SK-N-MC (cell line): ENCODE measurements around the gene TMEM186.

Experiments used
- EZH2 ChIP-seq: fragments of 200-600 bp; sonication (generic); IDR thresholded peaks from one replicate; pipeline ENCODE4 v1.6.1; 2017; ENCODE audit warnings: antibody characterized with exemption
- FOXP2 ChIP-seq: optimal IDR thresholded peaks from 2 replicates; pipeline ENCODE3; 2011; ENCODE audit warnings: mild to moderate bottlenecking, moderate library complexity; ENCODE audit not compliant: insufficient read depth; ENCODE audit errors: extremely low read length, control extremely low read depth
- POLR2AphosphoS5 ChIP-seq: IDR thresholded peaks from 2 replicates; pipeline ENCODE4 v1.6.1; 2012; ENCODE audit warnings: mild to moderate bottlenecking, low read depth, low read length, borderline replicate concordance

GRCh38 chr16:8795818-8796217 is 1.6 kb downstream of the TMEM186 start:
- TF ChIP-seq EZH2 (no peak), POLR2AphosphoS5 (no peak), FOXP2 (no peak)
